ENCODE data around the gene GBE1. TPM values are rescaled to one million over a fixed set of nuclear protein-coding genes. Genes with fewer than 3 reads are reported as not detected.

The GBE1 gene
- total and polyA plus RNA-seq, 9 of the 15 experiments (the other 6 are each of a cell fraction or from before 2014, with no cell fraction given) = 7.9 to 25.6 (median 13.1) TPM

GRCh38 chr3:81663114-81663513, 98.3 kb downstream of the GBE1 start (continued):
- TF ChIP-seq MBD1 (CRISPR knock-in tag; IDR thresholded peaks at IDR 0.05) = no peak

GRCh38 chr3:81660036-81660435, 101.4 kb downstream of the GBE1 start:
- H3K4me3 ChIP-seq = no peak overlapping the region
- intact Hi-C loops (cut with micrococcal nuclease) (loop anchor here (10.0 kb wide), 1 partner anchor 165 kb away; no protein-coding TSS in a partner anchor), in situ Hi-C loops (cut with MboI) (no loop called here)
- no peaks in the 10 kb centered on the region for H4K20me1 ChIP-seq (replicated peaks; ENCODE audit: control insufficient read depth, insufficient read depth, low read length)
- H3K9ac ChIP-seq (ENCODE audit: insufficient read depth in 1 of 2, low read depth in 2 of 2, low read length in 2 of 2) = no peak overlapping the region
- TF ChIP-seq MTF1 (CRISPR knock-in tag; IDR thresholded peaks at IDR 0.05; ENCODE audit: borderline replicate concordance) = no peak
- BruUV-seq (replicated peaks) = no TSS peak
- no peak overlapping the region for H3K4me2 ChIP-seq (ENCODE audit: insufficient read depth, low read length)
- H3K36me3 ChIP-seq (ENCODE audit: control insufficient read depth, insufficient read depth, low read length) = no peaks in the 10 kb centered on the region
- H2AFZ ChIP-seq (ENCODE audit: low read depth, low read length) = no peak overlapping the region
- no peaks in the 10 kb centered on the region for H3K9me1 ChIP-seq (ENCODE audit: control insufficient read depth, insufficient read depth, low read length)
- ChIA-PET CTCF (ENCODE audit: low intra/inter-chr PET ratio) (no interaction called here), POLR2A (no interaction called here)
- H3K27me3 ChIP-seq (ENCODE audit: control insufficient read depth in 2 of 2, insufficient read depth in 2 of 2, low read length in 2 of 2) = no peaks in the 10 kb centered on the region
- no peaks in the 10 kb centered on the region for H3K79me2 ChIP-seq (ENCODE audit: control insufficient read depth, insufficient read depth, low read length)
- 0 out of 5 replicates have a peak, but pooled peaks cover 0 to 3% of the 10 kb centered on the region in 2 experiments for H3K4me1 ChIP-seq (replicated peaks in 1 of 2; ENCODE audit: control insufficient read depth in 2 of 2, insufficient read depth in 2 of 2, low read length in 2 of 2)
- 50% methylated on average over 1 of the region's 1 CpG for WGBS (ENCODE audit: insufficient coverage, low coverage, missing lambda C conversion rate)
- FAIRE-seq (no peak), ATAC-seq (no peak), DNase-seq (ENCODE audit: extremely low read depth in 1 of 4, low spot score in 3 of 4) (no peak)
- no peak overlapping the region for H3K27ac ChIP-seq (ENCODE audit: extremely low read depth, low read depth, low read length)
- no peaks in the 10 kb centered on the region for H3K9me3 ChIP-seq (replicated peaks; ENCODE audit: control insufficient read depth, insufficient read depth, low read depth, low read length)
